ENCODE data around the gene INPP5K.
"Not testable (repeated sequence)": the region's sequence is repeated elsewhere in the genome, so short reads cannot be mapped to it uniquely, and the experiment has no call there.

Gene INPP5K

DNA sequence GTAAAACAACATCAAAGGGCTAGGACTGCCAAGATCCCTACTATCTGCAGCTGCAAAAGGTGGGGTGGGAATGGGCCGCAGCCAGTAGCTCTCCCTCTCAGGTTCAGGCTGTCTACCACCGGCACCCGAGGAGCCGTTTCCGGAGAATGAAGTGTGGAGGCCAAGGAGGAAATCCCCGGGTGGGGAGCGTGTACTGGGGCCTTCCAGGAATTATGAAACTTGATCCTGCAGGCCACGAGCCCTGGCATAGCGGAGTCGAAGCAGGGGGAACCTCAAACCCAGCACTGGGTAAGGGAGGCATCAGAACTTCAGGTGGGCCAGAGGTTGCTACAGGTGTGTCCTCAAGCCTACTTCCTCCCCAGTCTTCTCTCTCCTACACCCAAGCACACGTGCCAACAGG, 5.1 kb downstream of the INPP5K start:
- TF ChIP-seq, protein P1, sequence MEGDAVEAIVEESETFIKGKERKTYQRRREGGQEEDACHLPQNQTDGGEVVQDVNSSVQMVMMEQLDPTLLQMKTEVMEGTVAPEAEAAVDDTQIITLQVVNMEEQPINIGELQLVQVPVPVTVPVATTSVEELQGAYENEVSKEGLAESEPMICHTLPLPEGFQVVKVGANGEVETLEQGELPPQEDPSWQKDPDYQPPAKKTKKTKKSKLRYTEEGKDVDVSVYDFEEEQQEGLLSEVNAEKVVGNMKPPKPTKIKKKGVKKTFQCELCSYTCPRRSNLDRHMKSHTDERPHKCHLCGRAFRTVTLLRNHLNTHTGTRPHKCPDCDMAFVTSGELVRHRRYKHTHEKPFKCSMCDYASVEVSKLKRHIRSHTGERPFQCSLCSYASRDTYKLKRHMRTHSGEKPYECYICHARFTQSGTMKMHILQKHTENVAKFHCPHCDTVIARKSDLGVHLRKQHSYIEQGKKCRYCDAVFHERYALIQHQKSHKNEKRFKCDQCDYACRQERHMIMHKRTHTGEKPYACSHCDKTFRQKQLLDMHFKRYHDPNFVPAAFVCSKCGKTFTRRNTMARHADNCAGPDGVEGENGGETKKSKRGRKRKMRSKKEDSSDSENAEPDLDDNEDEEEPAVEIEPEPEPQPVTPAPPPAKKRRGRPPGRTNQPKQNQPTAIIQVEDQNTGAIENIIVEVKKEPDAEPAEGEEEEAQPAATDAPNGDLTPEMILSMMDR (IDR thresholded peaks at IDR 0.05): no peak
- no peak for TF ChIP-seq ZFX (IDR thresholded peaks at IDR 0.05; ENCODE audit: borderline replicate concordance)
- H3K27ac ChIP-seq: no peak overlapping the region

DNA sequence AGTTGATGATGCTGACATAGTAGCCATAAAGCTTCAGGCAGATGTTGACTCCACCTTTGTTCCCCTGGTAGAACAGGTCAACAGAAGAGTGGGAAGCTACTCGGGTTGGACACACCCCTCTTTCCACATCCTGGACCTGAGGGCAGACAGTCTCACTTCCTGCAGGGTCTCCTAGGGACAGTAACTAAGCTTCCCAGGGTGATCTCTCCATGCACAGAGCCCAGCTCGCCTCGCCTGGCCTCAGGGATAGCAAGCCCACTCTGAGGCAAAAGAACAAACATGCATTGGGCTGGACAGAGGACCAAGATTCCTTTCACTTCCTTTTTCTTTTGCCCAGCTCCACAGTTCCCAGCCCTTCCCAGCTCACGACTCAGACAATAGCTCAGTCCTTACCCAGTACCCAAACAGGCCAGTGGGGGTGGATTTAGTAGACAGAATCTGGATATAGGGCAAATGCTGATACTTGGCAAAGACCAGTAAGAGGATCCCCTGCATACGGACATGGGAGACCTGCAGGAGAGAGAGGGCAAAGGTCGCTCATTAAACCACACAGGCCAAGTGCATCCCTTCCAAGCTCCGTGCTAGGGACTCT, 7.0 kb downstream of the INPP5K start:
- TF ChIP-seq, protein P1 (IDR thresholded peaks at IDR 0.05): no peak
- no peak for TF ChIP-seq ZFX (IDR thresholded peaks at IDR 0.05; ENCODE audit: borderline replicate concordance)
- no peak overlapping the region for H3K27ac ChIP-seq

DNA sequence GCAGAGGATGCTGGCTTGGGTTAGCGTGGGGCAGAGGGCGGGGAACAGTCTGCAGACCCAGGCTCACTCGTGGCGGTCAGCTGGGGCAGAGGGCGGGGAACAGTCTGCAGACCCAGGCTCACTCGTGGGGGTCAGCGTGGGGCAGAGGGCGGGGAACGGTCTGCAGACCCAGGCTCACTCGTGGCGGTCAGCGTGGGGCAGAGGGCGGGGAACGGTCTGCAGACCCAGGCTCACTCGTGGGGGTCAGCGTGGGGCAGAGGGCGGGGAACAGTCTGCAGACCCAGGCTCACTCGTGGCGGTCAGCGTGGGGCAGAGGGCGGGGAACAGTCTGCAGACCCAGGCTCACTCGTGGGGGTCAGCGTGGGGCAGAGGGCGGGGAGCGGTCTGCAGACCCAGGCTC, 7.7 kb downstream of the INPP5K start:
- not testable (repeated sequence) for H3K27ac ChIP-seq

DNA sequence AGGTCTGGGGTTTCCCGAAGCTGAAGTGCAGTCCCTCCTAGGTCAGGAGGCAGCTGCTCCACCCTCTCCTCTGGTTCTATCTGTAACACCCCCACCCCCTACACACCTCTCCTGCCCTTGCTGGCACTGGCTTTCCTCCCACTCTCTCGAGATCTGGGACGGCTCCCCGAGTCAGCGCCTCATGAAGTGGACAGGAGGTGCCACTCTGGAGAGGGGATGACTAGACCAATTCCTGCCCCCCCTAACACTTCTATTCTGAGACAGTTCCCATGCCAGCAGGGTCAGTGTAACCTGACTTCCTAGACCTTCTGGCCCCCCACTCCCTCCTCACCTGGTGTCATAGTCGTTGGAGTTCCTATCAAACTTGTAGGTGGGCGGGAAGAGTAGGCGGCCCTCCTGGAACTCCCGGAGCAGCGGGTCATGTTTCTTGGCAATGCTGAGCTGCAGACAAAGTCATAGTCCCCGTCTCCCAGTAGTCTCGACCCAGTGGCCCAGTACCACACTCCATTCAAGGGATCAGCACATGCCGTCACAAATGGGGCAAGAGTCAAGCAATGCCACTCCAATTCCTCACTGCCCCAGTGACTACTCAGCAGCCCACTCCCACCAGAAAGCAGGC, 9.7 kb downstream of the INPP5K start:
- H3K27ac ChIP-seq: no peak overlapping the region
- TF ChIP-seq, protein P1 (IDR thresholded peaks at IDR 0.05): no peak
- TF ChIP-seq ZFX (IDR thresholded peaks at IDR 0.05; ENCODE audit: borderline replicate concordance): no peak

DNA sequence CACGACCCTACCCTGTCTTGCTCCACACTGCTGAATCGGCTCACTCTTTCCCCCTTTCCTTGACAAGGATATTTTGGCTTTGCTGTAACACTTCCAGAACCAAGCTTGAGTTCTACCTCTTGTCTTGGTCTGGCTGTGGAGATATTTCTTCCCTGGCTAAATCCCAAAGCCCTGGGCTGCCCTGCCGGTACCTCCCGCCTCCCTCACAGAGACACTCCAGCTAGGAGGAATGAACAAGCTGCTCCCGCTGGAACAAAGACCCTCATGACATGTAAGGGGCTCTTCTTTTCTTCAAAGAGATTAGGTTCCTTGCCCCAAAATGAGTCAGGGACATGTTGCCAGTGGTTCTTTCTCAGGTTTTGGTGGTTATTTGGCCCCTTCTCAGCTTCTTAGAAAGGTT, 10.8 kb downstream of the INPP5K start:
- TF ChIP-seq, protein P1 (IDR thresholded peaks at IDR 0.05): no peak
- TF ChIP-seq ZFX (IDR thresholded peaks at IDR 0.05; ENCODE audit: borderline replicate concordance): no peak
- peak overlapping the region; percentile 63; the same call in 1 of the 2 replicates for H3K27ac ChIP-seq

DNA sequence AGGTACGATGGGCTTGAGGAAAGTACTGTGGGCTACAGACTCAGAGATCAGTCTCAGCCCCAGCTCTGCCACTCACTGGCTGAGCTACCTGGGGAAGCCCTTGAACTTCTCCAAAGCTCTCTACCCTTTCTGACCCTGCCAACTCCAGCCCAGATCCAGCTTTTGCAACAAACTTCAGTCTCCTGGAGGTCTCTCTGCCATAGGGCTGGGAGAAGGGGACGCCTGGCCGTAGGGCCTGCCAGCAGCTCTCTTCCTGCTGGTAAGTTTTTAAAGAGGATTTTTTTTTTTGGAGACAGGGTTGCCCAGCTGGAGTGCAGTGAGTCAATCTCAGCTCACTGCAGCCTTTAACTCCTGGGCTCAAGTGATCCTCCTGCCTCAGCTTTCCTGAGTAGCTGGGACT, 11.5 kb downstream of the INPP5K start:
- TF ChIP-seq, protein P1 (IDR thresholded peaks at IDR 0.05): no peak
- TF ChIP-seq ZFX (IDR thresholded peaks at IDR 0.05; ENCODE audit: borderline replicate concordance): no peak
- H3K27ac ChIP-seq: peak overlapping the region; percentile 63

DNA sequence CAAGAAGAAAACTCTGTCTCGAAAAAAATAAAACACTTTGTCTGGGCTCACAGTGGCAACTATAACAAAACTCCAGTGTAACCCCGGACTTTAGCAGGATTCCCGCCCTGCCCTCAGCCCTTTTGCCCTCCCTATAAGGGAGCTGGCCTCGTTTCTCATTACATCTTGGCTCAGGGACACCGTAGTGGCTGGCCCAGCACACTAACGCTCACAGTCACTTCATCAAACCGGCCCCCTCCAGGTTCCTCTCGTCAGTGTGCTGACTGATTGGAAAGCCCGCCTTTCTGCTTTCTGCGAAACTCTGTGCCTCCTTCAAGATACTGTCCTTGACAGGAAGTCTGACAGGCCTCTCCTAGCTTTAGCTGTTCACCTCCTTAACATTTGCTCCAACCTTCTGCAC, 12.7 kb downstream of the INPP5K start:
- TF ChIP-seq, protein P1 (IDR thresholded peaks at IDR 0.05): no peak
- no peak for TF ChIP-seq ZFX (IDR thresholded peaks at IDR 0.05; ENCODE audit: borderline replicate concordance)
- peak overlapping the region; percentile 63 for H3K27ac ChIP-seq

DNA sequence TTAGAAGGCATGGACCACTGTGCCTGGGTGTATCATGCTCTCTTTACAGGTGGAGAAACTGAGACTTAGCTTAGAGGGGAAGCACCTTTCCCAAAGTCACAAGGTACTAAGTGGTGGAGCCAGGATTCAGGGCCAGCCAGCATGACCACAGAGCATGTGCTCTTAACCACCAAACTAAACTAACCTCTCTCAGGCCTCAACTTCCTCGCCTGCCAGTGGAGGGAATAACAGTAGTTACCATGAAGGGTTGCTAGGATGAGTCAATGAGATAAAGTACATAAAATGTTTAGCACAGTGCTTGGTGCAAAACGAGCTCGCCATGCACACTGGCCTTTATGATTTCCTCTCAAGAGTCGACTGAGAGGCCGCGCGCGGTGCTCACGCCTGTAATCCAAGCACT, 17.5 kb downstream of the INPP5K start:
- no peak overlapping the region for H3K27ac ChIP-seq

More for the DNA sequence above, 17.5 kb downstream of the INPP5K start:
- no peak for TF ChIP-seq ZFX (IDR thresholded peaks at IDR 0.05; ENCODE audit: borderline replicate concordance)
- TF ChIP-seq, protein P1 (IDR thresholded peaks at IDR 0.05): no peak
